ENCODE measurements around the gene EPB41L2.

EPB41L2 gene

DNA sequence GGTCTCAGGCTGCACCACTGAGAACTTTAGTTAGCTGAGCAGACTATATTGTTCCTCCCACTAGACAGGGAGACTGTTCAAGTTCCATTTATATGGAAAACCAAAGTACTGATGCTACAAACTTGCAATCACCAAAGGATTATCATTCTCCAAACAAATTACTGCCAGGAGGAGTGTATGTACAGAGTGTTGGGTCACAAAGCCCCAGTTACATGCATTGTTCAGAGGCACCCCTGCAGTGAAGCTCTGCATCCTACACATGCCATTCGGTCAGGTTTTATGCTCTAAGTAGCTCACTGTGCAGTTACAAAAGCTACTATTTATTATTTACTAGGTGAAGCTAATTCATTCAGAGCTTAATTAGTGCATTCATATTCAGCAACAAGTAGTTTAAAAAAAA is 160.0 kb downstream of the EPB41L2 start:
- DNase-seq, result no peak

DNA sequence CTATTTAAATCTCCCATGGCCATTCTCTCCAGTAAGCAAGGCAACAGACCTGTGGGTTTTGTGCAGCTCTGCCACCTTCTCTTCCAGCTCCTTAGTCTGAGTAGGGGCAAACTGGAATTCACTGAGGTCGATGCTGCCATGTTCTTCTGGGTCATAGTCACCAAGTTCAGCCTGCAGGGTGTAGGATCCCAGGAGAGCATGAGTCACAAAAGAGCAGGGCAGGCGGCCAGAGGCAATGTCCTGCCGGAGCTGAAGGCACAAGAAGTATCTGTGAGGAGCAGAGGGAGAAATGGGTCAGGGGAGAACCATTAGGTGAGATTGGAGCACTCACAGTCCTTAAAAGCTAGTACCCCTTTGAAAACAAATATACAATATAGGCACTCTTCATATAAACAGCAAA is 162.1 kb downstream of the EPB41L2 start:
- no peak for DNase-seq

DNA sequence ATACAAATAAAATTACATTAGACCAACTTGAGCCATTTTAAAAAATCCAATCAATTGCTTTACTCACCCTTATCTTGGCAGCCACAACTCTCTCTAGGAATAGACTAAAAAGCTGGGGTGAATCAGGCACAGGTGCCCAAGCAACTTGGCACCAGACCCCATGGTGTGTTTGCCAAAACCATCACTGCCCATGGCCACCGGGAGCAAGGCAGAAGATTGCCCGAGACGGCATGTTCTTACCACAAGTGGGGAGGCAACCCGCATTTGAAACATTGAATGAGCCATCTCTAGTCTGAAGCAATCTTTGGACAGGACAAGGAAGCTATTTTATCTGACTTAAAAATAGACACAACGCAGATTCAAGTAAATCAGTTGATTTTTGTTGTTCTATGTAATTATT is 166.8 kb downstream of the EPB41L2 start:
- DNase-seq, result no peak

DNA sequence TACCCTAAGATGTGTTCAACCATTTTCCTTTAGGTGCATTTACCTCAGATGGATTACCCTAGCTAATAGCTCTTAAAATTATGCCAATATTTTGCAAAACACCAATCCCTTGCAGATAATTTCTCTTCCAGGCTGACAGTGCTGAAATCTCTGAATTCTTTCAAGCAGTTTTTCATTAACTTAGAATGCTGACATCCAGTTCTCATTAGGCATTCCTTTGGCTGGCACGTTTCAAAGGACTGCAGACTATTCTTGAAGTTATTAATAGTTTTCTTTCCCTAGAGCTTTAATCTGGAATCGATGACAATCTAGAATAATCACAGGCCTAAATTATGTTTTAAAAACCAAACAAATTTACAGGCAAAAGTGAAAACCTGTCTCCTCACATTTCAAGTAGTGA is 167.5 kb downstream of the EPB41L2 start:
- DNase-seq, result no peak

DNA sequence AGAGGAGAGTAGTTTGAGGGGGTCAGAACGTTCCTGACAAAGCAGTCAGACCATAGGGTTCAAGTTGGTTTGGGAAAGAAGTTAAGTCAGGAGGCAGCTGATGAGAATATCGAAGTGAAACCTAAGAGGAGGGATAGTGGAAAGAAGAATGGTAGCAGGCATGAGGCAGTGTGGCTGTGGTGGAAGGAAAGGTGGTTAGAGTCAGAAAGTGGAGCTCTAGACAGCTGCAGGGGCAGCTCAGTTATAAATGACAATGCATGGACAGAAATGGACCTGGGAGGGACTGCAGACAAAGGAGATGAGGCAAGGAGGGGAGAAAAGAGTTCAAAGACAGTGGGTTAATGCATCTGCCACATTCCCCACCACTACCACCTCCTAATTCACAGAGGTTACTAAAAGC is 169.3 kb downstream of the EPB41L2 start:
- no peak for DNase-seq

DNA sequence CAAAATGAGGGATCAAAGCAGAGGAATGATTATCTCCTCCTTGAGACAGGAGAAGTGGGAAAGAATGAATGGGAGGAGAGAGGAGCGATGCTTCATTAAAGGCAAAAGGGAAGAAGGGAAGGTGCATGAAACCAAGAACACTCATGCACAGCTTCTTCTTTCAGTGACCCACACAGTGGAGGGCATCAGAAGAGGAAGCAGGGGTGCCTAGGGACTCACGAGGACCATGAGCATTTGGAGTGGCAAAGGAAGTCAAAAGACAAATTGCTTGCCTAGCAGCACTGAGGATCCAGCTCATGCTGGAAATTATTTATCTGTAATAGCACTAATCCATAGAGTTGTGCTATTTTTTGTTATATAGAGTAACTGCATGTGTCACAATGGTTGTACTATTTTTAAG is 169.8 kb downstream of the EPB41L2 start:
- no peak for DNase-seq

DNA sequence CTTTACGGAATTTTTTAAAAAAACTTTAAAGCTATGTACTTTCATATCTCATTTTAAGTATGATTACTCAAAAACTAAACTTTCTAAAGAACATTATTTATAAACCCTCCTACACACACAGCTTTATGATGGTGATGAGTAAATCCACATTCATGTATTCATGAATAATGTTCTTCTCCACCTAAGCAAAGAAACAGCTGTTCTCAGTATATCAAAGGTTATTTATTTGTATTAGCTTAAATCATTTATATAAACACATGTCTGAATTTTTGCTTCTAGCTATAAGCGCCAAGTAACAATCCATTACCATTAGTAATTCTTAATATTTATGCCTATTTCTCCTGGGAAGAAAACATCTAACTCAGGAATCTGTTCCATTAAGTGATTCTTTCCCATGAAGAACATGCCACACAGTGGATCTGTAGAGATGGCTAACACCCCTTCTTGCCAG is 172.5 kb downstream of the EPB41L2 start:
- DNase-seq, result no peak

DNA sequence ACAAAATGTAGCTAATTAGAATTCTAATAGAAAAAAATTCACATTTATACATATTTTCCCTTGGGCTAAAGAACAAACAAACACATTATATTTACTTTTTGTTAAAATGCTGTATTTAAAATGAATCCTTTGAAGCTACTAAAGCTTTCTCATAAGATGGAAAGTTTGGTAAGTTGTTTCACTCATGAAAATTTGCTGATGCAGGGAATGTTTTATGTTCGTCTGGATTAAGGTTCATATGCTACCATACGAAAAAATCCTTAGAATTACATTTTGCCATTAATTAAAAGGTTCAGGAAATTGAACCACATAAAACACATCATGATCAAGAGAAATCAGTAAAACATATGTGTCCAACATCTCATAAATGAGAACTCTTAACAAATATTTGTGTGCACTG is 173.6 kb downstream of the EPB41L2 start:
- no peak for DNase-seq

DNA sequence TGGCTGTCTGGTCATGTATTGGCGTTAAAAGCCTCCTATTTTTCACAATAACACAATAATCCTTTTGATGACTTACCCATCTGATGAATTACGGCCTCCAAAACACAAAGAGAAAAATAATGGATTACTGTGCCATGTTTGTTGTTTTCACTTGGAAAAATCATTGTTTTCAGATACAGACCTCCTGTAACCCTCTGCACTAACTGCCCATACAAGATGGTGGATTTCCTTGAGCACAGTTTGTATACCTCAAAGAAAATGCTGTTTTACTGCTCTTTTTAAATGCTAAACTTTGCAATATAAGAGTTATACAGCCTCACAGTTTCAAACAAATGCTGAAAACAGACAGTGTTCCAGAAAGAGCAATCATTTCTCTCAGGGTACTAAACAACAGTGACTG is 174.8 kb downstream of the EPB41L2 start:
- no peak for DNase-seq

DNA sequence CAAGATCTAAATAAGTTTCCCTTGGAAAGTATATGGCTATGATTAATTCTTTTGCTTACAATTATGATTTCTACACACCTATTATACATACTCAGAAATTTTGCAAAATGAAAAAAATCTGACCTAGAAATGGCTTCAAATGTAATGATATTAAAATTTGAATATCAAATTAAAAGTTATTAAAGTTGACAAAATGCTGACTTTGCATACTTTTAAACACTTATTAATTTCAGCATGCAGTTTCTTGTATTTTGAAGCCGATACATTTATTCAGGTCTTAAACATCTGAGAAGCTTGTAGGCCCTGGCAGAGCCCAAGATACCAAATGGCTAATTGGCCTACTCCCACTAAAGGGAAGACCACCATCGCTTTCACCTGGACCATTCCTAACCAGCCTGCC is 176.1 kb downstream of the EPB41L2 start:
- no peak for DNase-seq

DNA sequence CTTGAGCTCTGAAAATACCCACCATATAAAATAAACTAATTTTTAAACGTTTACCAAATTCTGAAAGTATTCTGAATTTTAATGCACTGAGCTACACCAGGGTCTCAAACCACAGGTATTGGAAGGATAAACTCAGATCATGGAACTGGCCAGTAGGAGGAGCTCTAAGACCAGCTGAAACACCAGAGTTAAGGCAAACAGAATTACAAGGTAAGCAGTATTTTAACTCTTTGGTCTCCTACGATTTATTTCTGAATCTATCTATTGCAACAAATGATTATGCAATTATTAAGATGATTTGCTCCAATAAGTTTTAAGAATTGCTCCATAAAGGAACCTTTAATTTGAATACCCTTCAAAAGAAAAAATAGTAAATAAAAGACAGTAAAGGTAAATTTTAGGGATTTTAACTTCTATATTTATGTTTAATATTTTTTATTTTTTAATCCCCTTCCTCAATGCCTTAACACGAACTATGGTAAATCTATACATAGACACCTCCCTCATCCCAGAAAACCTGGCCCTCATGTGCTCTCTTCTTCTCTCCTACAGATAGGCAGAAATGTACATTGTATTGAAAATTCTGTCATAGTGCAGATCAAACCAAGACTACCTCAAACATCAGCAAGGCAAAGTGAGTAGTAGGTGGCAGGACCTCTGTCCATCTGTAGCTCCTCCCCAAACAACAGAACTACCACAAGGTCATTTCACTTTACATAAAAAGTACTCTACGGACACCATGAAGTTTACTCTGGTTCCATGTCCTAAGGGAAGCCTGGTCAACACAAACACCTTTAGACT is 177.5 kb downstream of the EPB41L2 start:
- DNase-seq, result peak; percentile 84

DNA sequence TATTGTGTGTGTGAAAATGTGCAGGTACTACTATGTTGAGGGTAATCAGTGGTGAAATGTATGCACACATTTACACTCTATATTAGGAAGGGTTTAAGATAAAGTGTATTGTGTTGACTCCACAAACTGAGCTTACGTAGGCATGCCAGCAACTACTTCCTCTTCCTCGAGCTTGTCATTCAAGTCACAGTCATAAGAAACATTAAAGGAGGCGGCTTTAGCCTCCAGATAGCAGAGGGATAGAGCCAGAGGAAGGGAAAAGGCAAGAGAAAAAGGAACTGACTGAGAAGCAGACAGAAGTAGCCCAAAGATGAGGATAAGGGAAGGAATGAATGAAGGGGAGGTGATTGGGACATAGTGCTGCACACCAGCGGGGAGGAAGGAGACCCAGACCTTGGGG is 180.7 kb downstream of the EPB41L2 start:
- DNase-seq, result no peak

DNA sequence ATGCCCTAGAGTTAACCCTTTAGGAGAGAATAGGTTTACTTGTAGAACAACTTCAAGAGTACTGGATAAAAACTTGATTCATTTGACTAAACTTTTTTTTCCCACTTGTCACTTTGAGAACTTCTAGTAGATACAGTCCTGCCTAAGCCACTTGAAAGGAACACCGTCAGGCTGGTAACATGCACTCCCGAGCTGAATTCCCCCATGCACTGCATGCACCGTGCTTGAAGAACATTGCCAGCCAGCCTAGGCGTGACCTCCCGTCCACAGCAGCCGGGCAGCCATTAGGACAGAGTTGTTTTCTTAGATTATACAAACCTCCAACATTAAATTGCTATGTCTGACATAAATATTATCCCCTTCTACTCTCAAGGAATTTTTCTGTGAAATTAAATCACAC is 183.2 kb downstream of the EPB41L2 start:
- DNase-seq, result no peak

DNA sequence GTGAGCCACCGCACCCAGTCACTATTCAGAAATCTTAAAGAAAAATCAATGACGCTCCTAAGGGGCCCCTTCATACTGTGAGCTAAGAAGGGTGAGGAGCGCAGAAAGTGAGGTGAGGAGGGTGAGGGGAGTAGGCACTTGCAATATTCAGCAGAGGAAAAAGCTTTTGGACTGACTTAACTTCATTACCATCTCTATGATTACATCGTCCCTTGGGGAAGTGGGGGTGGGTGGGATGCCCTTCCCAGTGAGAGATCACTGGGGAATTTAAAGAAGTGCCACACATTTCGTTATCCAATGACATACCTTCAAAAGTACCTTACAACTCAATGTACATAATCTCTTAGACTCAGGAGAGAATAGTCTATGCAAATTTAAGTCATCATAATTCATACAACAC is 189.3 kb downstream of the EPB41L2 start:
- DNase-seq, result no peak

DNA sequence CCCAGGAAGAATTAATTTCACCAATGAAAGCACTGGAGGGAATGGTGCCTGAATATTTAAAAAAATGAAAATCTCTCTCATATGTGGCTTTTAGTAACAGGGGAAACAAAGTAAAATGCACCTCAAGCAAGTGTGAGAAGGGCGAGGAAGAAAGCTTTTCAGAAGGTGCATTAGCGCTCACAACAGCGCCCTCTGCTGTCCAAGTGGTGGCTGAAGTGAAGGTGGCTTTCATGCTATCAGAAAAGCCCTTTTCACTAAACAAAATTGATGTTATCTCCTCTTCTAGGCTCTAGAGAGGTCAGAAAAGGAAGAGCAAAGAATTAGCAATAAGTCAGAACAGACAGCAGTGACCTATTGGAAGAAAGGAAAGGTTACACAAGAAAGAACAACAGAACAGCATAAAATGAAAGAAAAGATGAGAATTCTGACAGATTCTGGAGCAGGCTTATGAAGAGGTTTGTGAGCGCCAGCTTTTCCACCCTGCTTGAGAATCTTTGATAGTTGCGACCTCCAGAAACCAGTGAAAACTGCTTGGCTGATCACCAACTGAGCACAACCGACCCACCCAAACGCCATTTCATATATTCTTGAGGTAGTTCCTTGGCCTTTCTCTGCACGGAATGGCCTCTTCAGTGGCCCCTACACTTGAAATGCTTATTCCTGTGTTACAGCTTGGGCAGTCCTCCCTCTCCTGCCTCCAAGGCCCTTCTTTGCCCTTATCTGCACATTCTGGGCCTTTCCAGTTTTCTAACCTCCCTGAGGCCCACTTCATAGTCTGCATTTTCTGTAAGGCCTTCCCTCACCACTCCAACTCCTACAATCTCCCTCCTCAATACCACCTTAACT is 190.6 kb downstream of the EPB41L2 start:
- DNase-seq, result peak; percentile 66

DNA sequence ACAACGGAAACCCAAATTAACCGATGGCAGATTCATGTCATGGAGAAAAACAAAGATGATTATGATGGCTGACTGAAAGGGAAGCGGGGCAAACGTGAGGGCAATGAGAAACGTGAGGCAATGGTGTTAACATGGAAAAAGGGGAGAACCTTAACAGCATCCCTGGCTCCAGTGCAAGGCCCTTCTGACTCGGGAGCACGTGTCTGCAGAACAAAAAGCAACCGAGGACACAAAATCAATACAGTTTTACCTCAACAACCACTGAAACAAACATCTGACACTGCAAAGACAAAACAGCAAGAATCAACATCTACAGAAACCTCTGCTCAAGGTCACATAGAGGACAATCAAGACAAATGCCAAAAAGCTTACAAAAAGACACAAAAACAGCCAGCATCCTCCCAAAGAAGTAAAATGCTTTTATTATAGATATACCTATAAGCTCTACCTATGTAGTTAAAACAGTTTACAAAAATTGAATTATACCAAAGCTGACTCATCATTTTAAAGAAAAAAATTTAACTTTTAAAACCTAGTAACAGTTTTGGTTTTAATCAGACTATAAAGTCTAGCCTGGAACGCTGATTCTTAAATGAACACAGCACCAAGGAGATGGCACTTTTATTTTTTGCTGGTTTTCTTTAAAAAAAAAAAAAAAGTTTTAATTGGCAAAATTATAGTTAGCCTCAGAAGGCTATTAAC is 192.7 kb downstream of the EPB41L2 start:
- DNase-seq, result no peak

DNA sequence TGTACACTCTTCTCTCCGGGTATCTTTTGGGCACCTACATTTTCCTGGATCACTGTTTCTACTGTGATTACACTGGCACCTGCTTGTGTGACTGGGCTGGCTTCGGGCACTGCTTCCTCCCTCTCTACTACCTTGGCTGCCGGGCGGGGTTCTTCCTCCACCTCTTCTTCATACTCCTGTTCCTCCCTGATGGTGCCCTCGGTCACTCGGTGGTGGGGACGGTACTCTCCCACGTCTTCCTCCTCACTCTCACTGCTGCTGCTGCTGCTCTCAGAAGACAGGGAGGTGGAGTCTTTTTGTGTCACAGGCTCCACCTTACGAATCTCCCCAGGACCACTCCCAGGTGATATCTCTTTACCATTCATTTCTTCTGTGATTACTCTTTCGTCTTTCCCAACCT is 193.4 kb downstream of the EPB41L2 start:
- DNase-seq, result no peak

DNA sequence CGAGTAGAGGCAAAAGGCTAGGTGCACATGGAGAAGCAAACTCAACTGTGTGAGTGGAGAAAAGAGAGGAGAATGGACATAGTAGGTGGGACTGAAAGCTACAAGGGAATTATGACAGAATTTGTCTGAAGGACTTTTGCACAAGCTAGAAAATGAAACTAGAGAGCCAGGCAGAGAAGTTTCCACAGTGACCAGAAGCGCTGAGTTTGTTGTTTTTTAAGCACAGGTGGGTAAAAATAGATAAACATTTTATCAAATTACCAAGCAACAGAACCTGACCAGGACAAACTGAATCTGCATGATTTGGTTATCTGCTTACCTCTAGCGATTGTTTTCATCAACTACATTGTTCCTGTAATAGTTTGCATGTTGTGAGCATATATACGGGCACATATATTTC is 197.3 kb downstream of the EPB41L2 start:
- DNase-seq, result no peak

DNA sequence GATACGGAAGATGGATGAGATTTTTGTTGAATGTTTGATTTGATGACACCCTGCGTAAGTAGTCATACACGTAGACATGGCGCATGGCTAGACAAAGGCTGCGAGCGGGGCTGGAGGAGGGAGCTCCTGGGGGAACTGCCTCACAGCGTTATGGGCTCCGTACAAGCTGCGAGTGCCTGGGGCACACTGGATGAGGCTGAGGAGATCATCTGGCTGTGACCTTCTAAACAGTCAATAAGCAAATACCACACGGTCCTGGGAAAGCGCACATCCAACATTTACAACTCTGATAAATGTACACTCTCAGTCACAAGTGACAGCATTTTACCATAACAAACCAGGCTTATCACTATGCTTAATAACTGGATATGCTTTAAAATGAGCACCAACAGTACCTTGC is 198.7 kb downstream of the EPB41L2 start:
- no peak for DNase-seq

DNA sequence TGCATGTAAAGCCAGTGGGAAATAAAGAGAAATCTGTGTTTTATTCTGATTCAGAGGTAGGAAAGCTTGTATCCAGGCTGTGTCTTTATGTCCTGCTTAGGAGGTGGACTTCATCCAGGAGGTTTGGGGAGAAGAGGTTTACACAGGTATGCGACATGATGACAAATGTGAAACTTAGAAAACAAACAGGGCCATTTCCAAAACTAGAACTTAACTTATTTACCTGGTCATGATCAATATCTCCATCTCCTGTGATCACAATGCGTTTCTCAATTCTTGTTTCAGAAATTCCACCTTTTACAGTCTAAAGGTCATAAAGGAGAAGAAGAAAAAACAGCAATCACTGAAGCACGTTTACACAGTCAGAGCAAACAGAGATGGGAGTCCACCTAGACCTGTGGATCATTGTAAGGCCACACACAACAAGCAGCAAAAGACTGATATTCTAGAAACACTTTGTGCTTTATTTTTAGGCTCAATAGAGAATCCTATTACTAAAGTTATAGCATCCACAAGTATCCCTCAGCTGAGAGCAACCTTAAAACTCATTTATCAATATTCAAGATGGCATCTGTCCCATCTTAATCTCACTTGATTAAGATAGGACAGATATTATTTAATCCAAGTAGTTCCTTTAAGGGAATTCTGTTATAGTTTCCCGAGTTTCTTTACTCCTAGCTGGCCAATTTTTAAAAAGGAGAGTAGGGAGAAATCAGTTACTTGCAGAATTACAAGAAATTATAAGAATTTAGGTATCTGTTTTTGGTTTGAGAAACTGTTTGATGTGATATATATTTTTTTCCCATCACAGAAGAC is 199.4 kb downstream of the EPB41L2 start:
- no peak for DNase-seq

DNA sequence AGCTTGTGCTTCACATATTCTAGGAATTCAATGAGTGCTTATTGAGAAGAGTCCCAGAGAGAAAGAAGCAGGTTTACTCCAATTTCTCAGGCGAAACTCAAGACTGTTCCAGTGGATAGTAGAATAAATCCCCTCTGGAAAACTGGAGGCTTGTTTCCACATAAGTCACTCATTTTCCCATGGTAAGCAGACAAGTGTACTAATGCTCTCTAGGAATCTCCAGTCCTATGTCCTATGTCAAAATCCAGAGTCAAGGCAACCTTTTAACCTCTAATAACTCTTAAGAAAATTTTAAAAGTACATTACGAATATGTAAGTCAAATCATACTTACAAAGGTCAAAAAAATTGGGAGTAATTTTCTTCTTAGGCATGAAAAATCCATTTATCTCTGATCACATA is 200.7 kb downstream of the EPB41L2 start:
- no peak for DNase-seq

DNA sequence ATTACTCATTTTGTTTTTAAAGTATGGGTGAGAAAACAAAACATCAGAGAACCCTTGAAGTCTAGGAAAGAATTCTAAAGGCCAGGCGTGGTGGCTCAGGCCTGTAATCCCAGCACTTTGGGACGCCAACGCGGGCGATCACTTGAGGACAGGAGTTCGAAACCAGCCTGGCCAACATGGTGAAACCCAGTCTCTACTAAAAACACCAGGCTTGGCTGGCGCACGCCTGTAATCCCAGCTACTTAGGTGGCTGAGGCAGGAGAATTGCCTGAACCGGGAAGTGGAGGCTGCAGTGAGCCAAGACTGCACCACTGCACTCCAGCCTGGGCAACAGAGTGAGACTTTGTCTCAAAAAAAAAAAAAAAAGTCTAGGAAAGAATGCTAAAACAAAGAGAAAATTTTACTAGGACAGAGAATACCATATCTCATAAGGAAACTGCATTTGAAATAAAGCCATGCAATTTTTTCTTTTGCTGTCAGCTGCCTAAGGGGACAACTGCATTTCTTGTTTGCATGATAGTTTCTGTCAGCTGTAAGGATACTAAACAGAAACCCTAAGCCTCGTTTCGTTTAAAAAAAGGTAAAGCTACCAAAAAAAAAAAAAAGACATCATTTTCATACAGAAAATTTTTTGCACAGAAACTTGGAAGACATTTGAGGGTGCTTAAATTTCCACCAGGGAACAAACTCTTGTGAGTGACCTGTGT is 203.7 kb downstream of the EPB41L2 start:
- no peak for DNase-seq

Measured in CD4-positive, alpha-beta T cell treated with Interleukin-17A for 1 hour (primary cell).